ENCODE results near the gene ITGA3.
A peak's percentile ranks its signal among the peaks of the same experiment; 100 is the strongest.

ITGA3 gene

DNA sequence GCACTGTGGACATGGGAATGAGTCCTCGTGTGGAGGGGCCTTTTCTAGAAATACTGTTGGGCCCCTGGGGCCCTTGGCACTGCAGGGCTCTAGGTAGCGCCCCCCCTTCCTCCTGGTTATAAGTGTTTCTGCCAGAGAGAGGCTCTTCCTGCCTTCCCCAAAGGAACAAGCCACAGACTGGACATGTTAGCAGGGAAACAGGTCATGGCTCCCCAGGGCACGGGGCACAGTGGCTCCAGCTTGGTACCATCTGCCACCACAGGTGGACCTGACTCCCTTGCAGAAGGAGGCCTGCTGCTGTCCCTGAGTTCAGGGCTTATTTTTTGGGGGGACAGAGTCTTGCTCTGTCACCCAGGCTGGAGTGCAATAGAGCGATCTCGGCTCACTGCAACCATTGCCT lies 48.0 kb downstream of the ITGA3 start:
- Histone ChIP-seq H3K9me3 (ENCODE audit: control insufficient read depth in 1 of 2, low read length in 2 of 2) (no peaks in the 10 kb centered on the region), H3K27me3 (ENCODE audit: control insufficient read depth in 1 of 2, insufficient read depth in 2 of 2, low read length in 2 of 2) (no peaks in the 10 kb centered on the region), H3K9ac (ENCODE audit: low read depth in 1 of 2, low read length in 2 of 2) (no peak overlapping the region), H3K4me3 (ENCODE audit: low read depth in 1 of 2, low read length in 2 of 2) (no peak overlapping the region), H3K4me1 (ENCODE audit: control insufficient read depth in 1 of 2, insufficient read depth in 2 of 2, low read length in 2 of 2) (peaks cover 36 to 38% of the 10 kb centered on the region in 2 donors), H3K36me3 (ENCODE audit: control insufficient read depth in 1 of 2, insufficient read depth in 2 of 2, low read length in 2 of 2) (peaks cover 25 to 52% of the 10 kb centered on the region in 2 donors), H3K27ac (ENCODE audit: low read depth, low read length) (no peak overlapping the region)

DNA sequence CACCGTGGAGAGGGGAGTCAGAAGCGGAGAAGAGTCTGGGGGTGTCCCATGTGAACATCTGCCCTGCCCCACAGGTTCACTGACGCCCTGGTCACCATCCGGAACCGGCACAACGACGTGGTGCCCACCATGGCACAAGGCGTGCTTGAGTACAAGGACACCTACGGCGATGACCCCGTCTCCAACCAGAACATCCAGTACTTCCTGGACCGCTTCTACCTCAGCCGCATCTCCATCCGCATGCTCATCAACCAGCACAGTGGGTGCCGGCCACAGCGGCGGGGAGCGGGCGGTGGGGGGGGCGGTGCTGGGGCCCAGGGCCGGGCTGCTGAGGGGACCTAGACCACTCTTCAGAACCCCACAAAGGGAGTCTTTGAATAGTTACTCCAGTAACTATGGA lies 49.9 kb downstream of the ITGA3 start:
- Histone ChIP-seq H3K9ac (ENCODE audit: low read depth in 1 of 2, low read length in 2 of 2) (no peak overlapping the region), H3K27ac (ENCODE audit: low read depth, low read length) (no peak overlapping the region), H3K27me3 (ENCODE audit: control insufficient read depth in 1 of 2, insufficient read depth in 2 of 2, low read length in 2 of 2) (no peaks in the 10 kb centered on the region), H3K9me3 (ENCODE audit: control insufficient read depth in 1 of 2, low read length in 2 of 2) (no peaks in the 10 kb centered on the region), H3K4me3 (ENCODE audit: low read depth in 1 of 2, low read length in 2 of 2) (no peak overlapping the region), H3K36me3 (ENCODE audit: control insufficient read depth in 1 of 2, insufficient read depth in 2 of 2, low read length in 2 of 2) (peaks cover 34 to 58% of the 10 kb centered on the region in 2 donors), H3K4me1 (ENCODE audit: control insufficient read depth in 1 of 2, insufficient read depth in 2 of 2, low read length in 2 of 2) (peaks cover 20 to 24% of the 10 kb centered on the region in 2 donors)

DNA sequence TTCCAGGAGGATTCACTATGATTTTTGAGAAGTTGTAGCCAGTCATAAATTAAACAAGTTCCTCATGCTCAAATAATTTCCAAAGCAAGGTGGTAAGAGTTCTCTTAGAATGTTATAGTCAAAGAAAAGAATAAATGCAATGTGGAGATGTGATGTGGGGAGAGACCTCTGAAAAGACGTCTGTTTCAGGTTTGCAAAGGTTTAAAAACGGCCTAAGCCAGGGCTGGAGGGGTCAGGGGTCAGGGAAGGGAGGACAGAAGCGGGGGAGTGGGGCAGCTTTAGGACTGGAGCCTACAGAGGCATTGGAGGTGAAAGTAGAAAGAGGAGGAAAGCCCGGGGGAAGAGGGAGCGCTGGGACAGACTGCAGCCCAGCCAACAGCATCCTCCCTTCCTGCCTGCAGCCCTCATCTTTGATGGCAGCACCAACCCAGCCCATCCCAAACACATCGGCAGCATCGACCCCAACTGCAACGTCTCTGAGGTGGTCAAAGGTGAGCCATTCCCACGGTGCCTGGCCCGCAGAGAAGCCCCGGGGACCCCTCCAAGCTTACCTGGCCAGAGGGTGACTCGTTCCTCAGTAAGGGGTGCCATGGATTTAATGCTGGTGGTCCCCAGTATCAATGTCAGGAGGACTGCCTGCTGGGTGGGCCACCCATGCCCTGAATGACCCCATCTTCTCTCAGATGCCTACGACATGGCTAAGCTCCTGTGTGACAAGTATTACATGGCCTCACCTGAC lies 50.7 kb downstream of the ITGA3 start:
- Histone ChIP-seq H3K36me3 (ENCODE audit: control insufficient read depth in 1 of 2, insufficient read depth in 2 of 2, low read length in 2 of 2) (peaks cover 34 to 60% of the 10 kb centered on the region in 2 donors), H3K9me3 (ENCODE audit: control insufficient read depth in 1 of 2, low read length in 2 of 2) (no peaks in the 10 kb centered on the region), H3K4me3 (ENCODE audit: low read depth in 1 of 2, low read length in 2 of 2) (no peak overlapping the region), H3K27ac (ENCODE audit: low read depth, low read length) (no peak overlapping the region), H3K27me3 (ENCODE audit: control insufficient read depth in 1 of 2, insufficient read depth in 2 of 2, low read length in 2 of 2) (no peaks in the 10 kb centered on the region), H3K4me1 (ENCODE audit: control insufficient read depth in 1 of 2, insufficient read depth in 2 of 2, low read length in 2 of 2) (peaks cover 18 to 21% of the 10 kb centered on the region in 2 donors), H3K9ac (ENCODE audit: low read depth in 1 of 2, low read length in 2 of 2) (no peak overlapping the region)

DNA sequence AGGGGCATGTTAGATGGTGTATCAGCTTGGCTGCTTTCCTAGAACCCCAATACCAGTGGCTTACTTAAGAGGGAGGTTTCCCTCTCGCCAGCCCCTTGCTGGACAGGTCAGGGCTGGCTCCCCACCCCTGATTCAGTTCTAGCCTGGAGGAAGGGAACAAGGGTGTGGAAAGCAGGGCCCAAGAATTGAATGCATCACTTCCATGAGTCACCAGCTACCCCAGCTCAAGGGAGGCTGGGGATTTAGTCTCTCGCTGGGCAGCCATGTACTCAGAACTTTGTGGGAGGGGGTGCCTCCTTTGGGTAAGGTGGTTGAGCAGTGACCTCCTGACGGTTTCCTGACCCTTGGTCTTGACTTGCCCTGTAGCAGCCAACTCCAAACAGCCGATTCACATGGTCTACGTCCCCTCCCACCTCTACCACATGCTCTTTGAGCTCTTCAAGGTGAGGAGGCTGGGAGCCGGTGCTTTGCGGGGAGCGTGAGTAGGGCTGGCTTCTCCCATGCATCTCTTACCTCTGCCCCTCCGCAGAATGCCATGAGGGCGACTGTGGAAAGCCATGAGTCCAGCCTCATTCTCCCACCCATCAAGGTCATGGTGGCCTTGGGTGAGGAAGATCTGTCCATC lies 52.0 kb downstream of the ITGA3 start:
- peaks cover 34 to 60% of the 10 kb centered on the region in 2 donors for H3K36me3 ChIP-seq (ENCODE audit: control insufficient read depth in 1 of 2, insufficient read depth in 2 of 2, low read length in 2 of 2)
- H3K4me3 ChIP-seq (ENCODE audit: low read depth in 1 of 2, low read length in 2 of 2): no peak overlapping the region
- H3K9ac ChIP-seq (ENCODE audit: low read depth in 1 of 2, low read length in 2 of 2): no peak overlapping the region
- H3K27ac ChIP-seq (ENCODE audit: low read depth, low read length): no peak overlapping the region
- peaks cover 19 to 22% of the 10 kb centered on the region in 2 donors for H3K4me1 ChIP-seq (ENCODE audit: control insufficient read depth in 1 of 2, insufficient read depth in 2 of 2, low read length in 2 of 2)
- H3K9me3 ChIP-seq (ENCODE audit: control insufficient read depth in 1 of 2, low read length in 2 of 2): no peaks in the 10 kb centered on the region
- H3K27me3 ChIP-seq (ENCODE audit: control insufficient read depth in 1 of 2, insufficient read depth in 2 of 2, low read length in 2 of 2): no peaks in the 10 kb centered on the region

DNA sequence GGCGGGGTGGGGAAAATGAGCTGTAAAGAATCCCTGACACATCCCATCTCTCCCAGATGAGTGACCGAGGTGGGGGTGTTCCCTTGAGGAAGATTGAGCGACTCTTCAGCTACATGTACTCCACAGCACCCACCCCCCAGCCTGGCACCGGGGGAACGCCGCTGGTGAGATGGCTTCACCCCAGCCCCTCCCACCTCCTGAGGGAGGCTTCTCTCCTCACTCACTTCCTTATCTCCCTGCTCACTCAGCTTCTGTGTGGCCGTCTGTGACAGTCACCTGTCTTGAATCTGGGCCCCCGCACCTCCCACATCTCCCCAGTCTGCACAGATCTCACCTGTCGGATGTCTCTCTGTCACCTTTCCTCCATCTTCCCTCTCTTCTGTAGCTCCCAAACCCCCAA lies 52.6 kb downstream of the ITGA3 start:
- Histone ChIP-seq H3K9ac (ENCODE audit: low read depth in 1 of 2, low read length in 2 of 2) (no peak overlapping the region), H3K4me3 (ENCODE audit: low read depth in 1 of 2, low read length in 2 of 2) (no peak overlapping the region), H3K27me3 (ENCODE audit: control insufficient read depth in 1 of 2, insufficient read depth in 2 of 2, low read length in 2 of 2) (no peaks in the 10 kb centered on the region), H3K27ac (ENCODE audit: low read depth, low read length) (no peak overlapping the region), H3K4me1 (ENCODE audit: control insufficient read depth in 1 of 2, insufficient read depth in 2 of 2, low read length in 2 of 2) (peaks cover 18 to 24% of the 10 kb centered on the region in 2 donors), H3K9me3 (ENCODE audit: control insufficient read depth in 1 of 2, low read length in 2 of 2) (no peaks in the 10 kb centered on the region), H3K36me3 (ENCODE audit: control insufficient read depth in 1 of 2, insufficient read depth in 2 of 2, low read length in 2 of 2) (peaks cover 34 to 56% of the 10 kb centered on the region in 2 donors)

DNA sequence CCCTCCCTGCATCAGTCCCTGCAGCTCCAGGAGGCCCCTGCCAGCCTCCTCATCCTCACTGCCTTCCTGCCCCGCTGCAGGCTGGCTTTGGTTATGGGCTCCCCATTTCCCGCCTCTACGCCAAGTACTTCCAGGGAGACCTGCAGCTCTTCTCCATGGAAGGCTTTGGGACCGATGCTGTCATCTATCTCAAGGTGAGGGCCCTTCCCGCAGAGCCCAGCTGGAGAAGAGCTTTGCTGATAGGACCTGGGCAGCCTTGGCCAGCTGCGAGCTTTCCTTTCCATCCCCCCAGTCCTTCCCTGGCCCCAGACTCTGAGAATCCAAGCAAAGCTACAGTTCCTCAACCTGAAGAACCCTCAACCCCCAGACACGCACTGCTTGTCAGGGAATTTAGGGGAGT lies 53.3 kb downstream of the ITGA3 start:
- Histone ChIP-seq H3K9me3 (ENCODE audit: control insufficient read depth in 1 of 2, low read length in 2 of 2) (no peaks in the 10 kb centered on the region), H3K4me3 (ENCODE audit: low read depth in 1 of 2, low read length in 2 of 2) (no peak overlapping the region), H3K27ac (ENCODE audit: low read depth, low read length) (no peak overlapping the region), H3K4me1 (ENCODE audit: control insufficient read depth in 1 of 2, insufficient read depth in 2 of 2, low read length in 2 of 2) (peaks cover 18 to 26% of the 10 kb centered on the region in 2 donors), H3K36me3 (ENCODE audit: control insufficient read depth in 1 of 2, insufficient read depth in 2 of 2, low read length in 2 of 2) (peaks cover 34 to 55% of the 10 kb centered on the region in 2 donors), H3K27me3 (ENCODE audit: control insufficient read depth in 1 of 2, insufficient read depth in 2 of 2, low read length in 2 of 2) (no peaks in the 10 kb centered on the region), H3K9ac (ENCODE audit: low read depth in 1 of 2, low read length in 2 of 2) (no peak overlapping the region)

DNA sequence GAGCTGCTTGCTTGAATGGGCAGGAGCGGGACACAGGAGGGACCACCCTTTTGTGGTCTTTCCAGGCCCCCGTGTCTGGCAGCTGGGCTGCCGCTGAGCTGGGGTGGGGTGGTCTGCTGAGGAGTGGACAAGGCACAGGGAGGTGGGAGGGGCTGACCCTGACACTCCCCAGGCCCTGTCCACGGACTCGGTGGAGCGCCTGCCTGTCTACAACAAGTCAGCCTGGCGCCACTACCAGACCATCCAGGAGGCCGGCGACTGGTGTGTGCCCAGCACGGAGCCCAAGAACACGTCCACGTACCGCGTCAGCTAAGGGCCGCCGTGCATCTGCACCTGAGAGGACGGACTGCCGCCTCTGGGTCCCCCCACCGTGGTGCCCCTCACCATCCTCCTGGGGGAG lies 53.9 kb downstream of the ITGA3 start:
- Histone ChIP-seq H3K27me3 (ENCODE audit: control insufficient read depth in 1 of 2, insufficient read depth in 2 of 2, low read length in 2 of 2) (no peaks in the 10 kb centered on the region), H3K9ac (ENCODE audit: low read depth in 1 of 2, low read length in 2 of 2) (no peak overlapping the region), H3K4me3 (ENCODE audit: low read depth in 1 of 2, low read length in 2 of 2) (no peak overlapping the region), H3K4me1 (ENCODE audit: control insufficient read depth in 1 of 2, insufficient read depth in 2 of 2, low read length in 2 of 2) (peaks cover 18 to 32% of the 10 kb centered on the region in 2 donors), H3K27ac (ENCODE audit: low read depth, low read length) (no peak overlapping the region), H3K9me3 (ENCODE audit: control insufficient read depth in 1 of 2, low read length in 2 of 2) (no peaks in the 10 kb centered on the region), H3K36me3 (ENCODE audit: control insufficient read depth in 1 of 2, insufficient read depth in 2 of 2, low read length in 2 of 2) (peaks cover 34 to 55% of the 10 kb centered on the region in 2 donors)

DNA sequence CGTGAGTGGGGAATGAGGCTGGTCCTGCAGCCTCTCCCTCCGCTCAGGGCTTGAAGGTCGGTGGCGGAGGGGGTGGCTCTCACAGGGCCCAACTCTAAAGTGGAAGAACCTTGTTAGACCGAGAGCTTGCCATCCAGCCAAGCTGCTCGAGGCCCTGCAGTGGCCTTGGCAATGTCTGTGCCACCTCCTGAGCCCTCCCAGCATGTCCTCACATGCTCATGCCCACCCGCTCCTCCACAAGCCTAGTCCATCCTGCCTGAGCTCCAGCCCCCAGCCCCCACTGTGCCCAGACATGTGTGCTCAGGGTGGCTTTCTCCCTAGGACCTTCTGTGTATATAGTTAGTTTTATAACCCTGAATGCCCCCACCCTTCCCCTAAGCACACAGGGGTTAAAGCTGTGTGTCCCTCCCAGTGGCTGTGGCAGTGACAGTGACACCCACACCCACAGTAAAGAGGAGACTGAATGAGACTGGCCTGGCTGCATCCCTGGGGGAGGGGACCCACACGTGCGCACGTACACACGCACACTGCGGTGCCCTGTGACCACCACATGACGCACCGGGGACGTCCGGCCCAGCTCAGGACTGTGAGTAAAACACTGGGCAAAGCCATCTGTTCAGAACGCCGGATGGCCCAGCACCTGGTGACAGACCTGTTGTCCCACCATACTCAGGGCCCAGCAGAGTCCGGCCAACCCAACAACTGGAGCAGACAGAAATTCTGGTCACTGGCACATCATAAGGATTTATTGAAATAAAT lies 54.9 kb downstream of the ITGA3 start:
- Histone ChIP-seq H3K4me1 (ENCODE audit: control insufficient read depth in 1 of 2, insufficient read depth in 2 of 2, low read length in 2 of 2) (peaks cover 18 to 33% of the 10 kb centered on the region in 2 donors), H3K36me3 (ENCODE audit: control insufficient read depth in 1 of 2, insufficient read depth in 2 of 2, low read length in 2 of 2) (peaks cover 28 to 48% of the 10 kb centered on the region in 2 donors), H3K9me3 (ENCODE audit: control insufficient read depth in 1 of 2, low read length in 2 of 2) (no peaks in the 10 kb centered on the region), H3K9ac (ENCODE audit: low read depth in 1 of 2, low read length in 2 of 2) (peak overlapping the region in 1 of 2 donors; percentile 35), H3K27ac (ENCODE audit: low read depth, low read length) (peak overlapping the region; percentile 68), H3K27me3 (ENCODE audit: control insufficient read depth in 1 of 2, insufficient read depth in 2 of 2, low read length in 2 of 2) (peaks cover 6 to 7% of the 10 kb centered on the region in 2 donors), H3K4me3 (ENCODE audit: low read depth in 1 of 2, low read length in 2 of 2) (no peak overlapping the region)

DNA sequence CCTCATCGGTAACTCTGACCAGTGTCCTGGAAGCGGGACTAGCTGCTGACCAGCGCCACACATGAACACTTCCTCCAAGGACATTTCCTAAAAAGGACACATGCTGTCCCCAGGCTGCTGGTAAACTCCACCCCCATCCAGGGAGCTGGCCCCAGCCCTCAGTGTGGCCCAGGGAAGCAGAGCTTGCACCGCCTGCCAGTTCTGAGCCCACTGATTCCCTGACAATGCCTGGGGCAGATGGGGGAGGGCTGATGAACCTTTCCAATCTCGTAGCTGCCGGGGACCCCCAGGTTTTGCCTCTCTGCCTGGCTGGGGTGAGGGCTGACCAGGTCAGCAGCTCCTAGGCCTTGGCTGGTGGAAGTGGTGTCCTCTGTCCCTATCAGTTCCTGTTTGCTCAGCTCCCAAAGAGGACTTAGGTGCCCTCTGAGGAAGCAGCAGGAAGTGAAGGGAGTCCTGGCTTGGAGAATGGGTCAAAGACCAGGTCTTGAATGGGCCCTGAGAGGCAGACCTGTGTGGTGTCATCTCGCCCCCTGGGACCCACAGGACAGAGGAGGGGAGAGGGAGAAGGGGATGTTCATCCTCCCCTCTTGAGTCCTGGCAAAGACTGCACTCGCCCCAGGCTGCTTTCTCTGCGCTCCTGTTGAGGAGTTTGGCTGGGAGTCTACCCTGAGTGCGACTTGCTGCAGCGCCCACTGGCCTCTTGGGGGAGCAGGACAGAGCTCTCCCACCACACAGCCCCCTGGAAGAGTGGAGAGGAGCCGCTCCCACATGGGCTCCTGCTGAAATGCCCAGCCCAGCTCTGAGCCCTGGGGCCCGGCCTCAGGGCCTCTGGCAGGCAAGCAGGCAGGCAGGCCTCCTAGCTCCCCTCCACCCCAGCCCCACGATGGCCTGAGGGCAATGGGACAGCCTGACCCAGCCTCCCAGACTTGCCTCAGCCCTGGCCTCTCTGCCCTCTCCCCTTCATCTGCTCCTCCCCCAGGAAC lies 56.1 kb downstream of the ITGA3 start:
- Histone ChIP-seq H3K4me1 (ENCODE audit: control insufficient read depth in 1 of 2, insufficient read depth in 2 of 2, low read length in 2 of 2) (peaks cover 20 to 38% of the 10 kb centered on the region in 2 donors), H3K4me3 (ENCODE audit: low read depth in 1 of 2, low read length in 2 of 2) (no peak overlapping the region), H3K27me3 (ENCODE audit: control insufficient read depth in 1 of 2, insufficient read depth in 2 of 2, low read length in 2 of 2) (peaks cover 9 to 10% of the 10 kb centered on the region in 2 donors), H3K9ac (ENCODE audit: low read depth in 1 of 2, low read length in 2 of 2) (peak overlapping the region in 1 of 2 donors; percentile 35), H3K36me3 (ENCODE audit: control insufficient read depth in 1 of 2, insufficient read depth in 2 of 2, low read length in 2 of 2) (peaks cover 22 to 37% of the 10 kb centered on the region in 2 donors), H3K27ac (ENCODE audit: low read depth, low read length) (peak overlapping the region; percentile 51), H3K9me3 (ENCODE audit: control insufficient read depth in 1 of 2, low read length in 2 of 2) (no peaks in the 10 kb centered on the region)
